Measurements from ENCODE around the gene CDH13. TPM values are rescaled to one million over a fixed set of nuclear protein-coding genes. Genes with fewer than 3 reads are reported as not detected.

CDH13 gene
- total RNA-seq, 3 donors from 2014 or later: not detected

- Mint-ChIP-seq H3K4me3 (no peak overlapping the region), H3K27me3 (ENCODE audit: low read depth) (peaks cover 7% of the 10 kb centered on the region), H3K4me1 (ENCODE audit: low read depth) (no peaks in the 10 kb centered on the region), H3K36me3 (ENCODE audit: insufficient read depth) (no peaks in the 10 kb centered on the region), H3K9me3 (peaks cover 6% of the 10 kb centered on the region)
- no peak for ATAC-seq
- DNase-seq: no peak
Observed at GRCh38 chr16:83005653-83006160, 378.9 kb downstream of the CDH13 start.

DNA sequence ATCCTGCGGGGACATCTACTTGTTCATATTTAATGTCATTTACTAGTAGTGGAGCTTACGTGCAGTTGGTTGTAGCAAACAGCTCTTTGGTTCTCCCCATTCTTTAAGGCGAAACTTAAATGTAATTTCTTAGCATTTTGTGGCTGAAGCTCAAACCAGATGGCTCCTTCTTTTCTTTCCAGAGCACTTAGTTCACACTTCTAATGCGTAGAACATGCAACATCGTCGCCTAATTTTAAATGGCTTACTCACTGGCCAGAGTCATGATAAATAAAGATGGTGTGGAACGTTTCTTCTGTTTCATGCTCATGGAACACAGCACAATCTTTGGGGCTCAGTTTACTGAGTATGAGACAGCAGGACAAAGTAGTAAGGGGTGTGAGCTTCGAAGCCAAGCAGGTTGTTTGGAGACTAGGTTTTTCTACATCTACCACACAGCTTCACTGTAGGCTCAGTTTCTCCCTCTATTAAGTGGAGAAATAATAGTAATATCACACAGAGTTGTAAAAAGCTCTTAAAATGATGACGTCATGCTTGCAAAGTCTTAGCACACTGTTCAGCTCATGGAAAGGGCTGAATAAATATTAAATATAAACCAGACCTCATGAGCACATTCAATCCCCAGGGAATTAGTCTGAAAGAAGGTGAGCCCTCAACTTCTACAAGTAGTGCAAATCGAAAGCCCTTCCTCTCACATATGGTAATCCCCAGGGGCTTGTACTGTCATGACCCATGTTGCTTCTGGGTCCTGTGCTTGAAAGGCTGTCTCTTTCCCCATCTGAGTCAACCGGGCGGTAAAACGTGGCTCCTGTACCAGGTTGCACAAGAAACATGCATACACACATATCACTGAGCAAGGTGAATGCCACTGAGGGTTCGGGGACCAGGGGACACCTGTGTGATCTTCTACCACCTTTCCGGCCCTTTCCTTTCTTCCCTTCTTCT lies 384.3 kb downstream of the CDH13 start:
- no peak overlapping the region for H3K4me3 Mint-ChIP-seq
- ATAC-seq: no peak

DNA sequence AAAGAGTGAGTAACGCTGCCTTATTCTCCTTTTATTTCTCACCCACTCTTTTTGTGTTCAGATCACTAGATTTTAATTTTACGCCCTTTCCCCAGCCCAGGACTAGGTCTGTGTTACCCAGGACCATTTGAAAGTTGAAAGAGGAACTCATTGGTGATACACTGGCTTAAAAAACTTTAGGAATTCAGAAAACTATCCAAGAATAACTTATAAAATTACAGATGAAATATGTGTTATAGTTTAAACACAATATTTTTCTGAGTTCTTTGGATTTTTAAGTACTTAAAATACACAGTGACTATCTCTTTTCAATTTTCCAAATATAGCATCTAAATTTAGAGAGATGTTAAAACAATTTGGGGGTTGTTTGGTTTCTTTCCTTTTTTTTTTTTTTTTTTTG lies 385.2 kb downstream of the CDH13 start:
- Mint-ChIP-seq H3K9me3 (peaks cover 6% of the 10 kb centered on the region), H3K27me3 (ENCODE audit: low read depth) (peaks cover 2% of the 10 kb centered on the region), H3K4me1 (ENCODE audit: low read depth) (no peaks in the 10 kb centered on the region), H3K4me3 (no peak overlapping the region), H3K36me3 (ENCODE audit: insufficient read depth) (no peaks in the 10 kb centered on the region)
- no peak for ATAC-seq
- DNase-seq: no peak

More for the DNA sequence above, 384.3 kb downstream of the CDH13 start:
- Mint-ChIP-seq H3K36me3 (ENCODE audit: insufficient read depth) (no peaks in the 10 kb centered on the region), H3K9me3 (peaks cover 6% of the 10 kb centered on the region), H3K27me3 (ENCODE audit: low read depth) (peaks cover 2% of the 10 kb centered on the region), H3K4me1 (ENCODE audit: low read depth) (no peaks in the 10 kb centered on the region)
- no peak for DNase-seq

DNA sequence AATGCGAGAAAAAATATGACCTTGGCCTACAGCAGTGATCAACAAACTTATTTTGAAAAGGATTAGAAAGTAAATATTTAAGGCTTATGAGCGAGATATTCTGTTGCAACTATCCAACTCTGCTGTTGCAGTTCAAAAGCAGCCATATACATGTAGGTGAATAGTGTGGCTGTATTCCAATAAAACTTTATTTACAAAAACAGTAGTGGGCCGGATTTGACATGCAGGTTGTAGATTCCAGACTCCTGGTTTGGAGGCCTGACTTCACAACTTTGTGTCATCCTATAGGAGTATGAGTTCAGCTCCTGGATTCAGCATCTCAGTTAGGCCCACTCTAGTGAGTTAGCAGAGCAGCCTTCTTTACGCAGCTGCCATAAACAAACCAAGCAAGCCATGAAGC lies 386.3 kb downstream of the CDH13 start:
- H3K4me3 Mint-ChIP-seq: no peak overlapping the region
- H3K9me3 Mint-ChIP-seq: peaks cover 3% of the 10 kb centered on the region
- no peaks in the 10 kb centered on the region for H3K4me1 Mint-ChIP-seq (ENCODE audit: low read depth)
- ATAC-seq: no peak
- no peaks in the 10 kb centered on the region for H3K27me3 Mint-ChIP-seq (ENCODE audit: low read depth)
- no peaks in the 10 kb centered on the region for H3K36me3 Mint-ChIP-seq (ENCODE audit: insufficient read depth)
- DNase-seq: no peak

- Mint-ChIP-seq H3K4me3 (no peak overlapping the region), H3K36me3 (ENCODE audit: insufficient read depth) (no peaks in the 10 kb centered on the region), H3K27me3 (ENCODE audit: low read depth) (no peaks in the 10 kb centered on the region), H3K9me3 (no peaks in the 10 kb centered on the region), H3K4me1 (ENCODE audit: low read depth) (no peaks in the 10 kb centered on the region)
- ATAC-seq: no peak
- DNase-seq: no peak
Observed at GRCh38 chr16:83019963-83020362, 393.2 kb downstream of the CDH13 start.

GRCh38 chr16:83021045-83021444 lies 394.3 kb downstream of the CDH13 start:
- Mint-ChIP-seq H3K36me3 (ENCODE audit: insufficient read depth) (no peaks in the 10 kb centered on the region), H3K4me1 (ENCODE audit: low read depth) (no peaks in the 10 kb centered on the region), H3K27me3 (ENCODE audit: low read depth) (no peaks in the 10 kb centered on the region), H3K9me3 (no peaks in the 10 kb centered on the region), H3K4me3 (no peak overlapping the region)
- DNase-seq (no peak), ATAC-seq (no peak)

DNA sequence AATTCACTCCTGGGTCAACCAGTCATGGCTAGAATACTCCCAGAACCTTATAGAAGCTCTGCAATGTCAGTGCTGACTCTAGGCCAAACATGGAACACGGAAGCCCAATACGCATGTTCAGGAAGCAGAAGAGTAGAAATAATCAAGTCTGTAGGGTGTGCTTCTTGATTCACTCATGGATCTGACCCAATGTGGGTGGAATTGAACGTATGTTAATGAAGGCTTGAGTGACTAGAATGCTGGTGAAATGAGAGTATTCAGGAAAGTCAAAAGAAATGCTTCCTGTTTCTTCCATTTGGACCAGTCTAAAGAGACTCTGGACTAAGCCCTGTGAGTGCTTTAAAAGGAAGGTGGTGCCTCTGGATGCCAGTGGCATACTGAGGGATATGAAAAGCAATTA lies 395.0 kb downstream of the CDH13 start:
- DNase-seq (no peak), ATAC-seq (no peak)
- H3K9me3 Mint-ChIP-seq: no peaks in the 10 kb centered on the region
- H3K36me3 Mint-ChIP-seq (ENCODE audit: insufficient read depth): no peaks in the 10 kb centered on the region
- no peaks in the 10 kb centered on the region for H3K4me1 Mint-ChIP-seq (ENCODE audit: low read depth)
- no peaks in the 10 kb centered on the region for H3K27me3 Mint-ChIP-seq (ENCODE audit: low read depth)
- H3K4me3 Mint-ChIP-seq: no peak overlapping the region

DNA sequence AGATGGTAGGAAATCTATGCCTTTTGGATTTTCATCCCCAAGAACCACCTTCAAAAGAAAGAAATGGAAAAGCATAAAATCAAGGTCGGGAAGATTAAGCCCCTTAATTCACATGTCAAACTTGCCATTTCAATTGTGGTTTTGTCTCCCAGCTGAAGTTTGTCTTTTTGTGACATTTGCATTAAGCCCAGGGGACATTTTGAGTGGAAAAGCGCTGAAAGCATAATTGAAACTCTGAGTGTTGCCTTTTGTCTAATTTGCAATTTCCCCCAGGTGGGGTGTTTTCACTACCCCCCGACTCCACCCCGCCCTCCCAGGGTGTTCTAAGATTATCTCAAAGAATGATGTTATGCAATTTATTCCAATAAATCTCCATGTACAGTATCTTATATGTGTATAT lies 396.2 kb downstream of the CDH13 start:
- no peaks in the 10 kb centered on the region for H3K4me1 Mint-ChIP-seq (ENCODE audit: low read depth)
- DNase-seq (no peak), ATAC-seq (no peak)
- H3K4me3 Mint-ChIP-seq: no peak overlapping the region
- H3K36me3 Mint-ChIP-seq (ENCODE audit: insufficient read depth): no peaks in the 10 kb centered on the region
- no peaks in the 10 kb centered on the region for H3K9me3 Mint-ChIP-seq
- no peaks in the 10 kb centered on the region for H3K27me3 Mint-ChIP-seq (ENCODE audit: low read depth)

DNA sequence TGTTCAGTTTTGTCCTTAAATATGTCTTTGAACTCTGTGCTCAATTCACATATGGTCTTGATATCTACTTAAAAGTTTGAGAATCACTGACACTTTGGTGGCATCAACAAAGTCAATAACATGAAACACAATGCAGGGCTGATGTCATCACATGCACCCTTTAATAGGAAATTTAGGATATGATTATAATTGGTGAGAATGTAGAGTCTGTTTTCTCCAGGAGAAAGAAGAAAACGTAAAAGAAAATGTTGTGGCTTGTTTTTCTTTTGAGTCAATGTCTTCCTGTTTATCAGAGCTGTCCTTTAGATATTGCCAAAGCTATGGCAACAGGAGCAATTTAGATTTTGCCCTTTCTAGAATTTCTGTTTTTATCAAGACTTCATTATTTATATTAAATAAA lies 396.9 kb downstream of the CDH13 start:
- no peak for DNase-seq
- H3K27me3 Mint-ChIP-seq (ENCODE audit: low read depth): no peaks in the 10 kb centered on the region
- no peaks in the 10 kb centered on the region for H3K36me3 Mint-ChIP-seq (ENCODE audit: insufficient read depth)
- ATAC-seq: no peak
- no peak overlapping the region for H3K4me3 Mint-ChIP-seq
- no peaks in the 10 kb centered on the region for H3K9me3 Mint-ChIP-seq
- H3K4me1 Mint-ChIP-seq (ENCODE audit: low read depth): no peaks in the 10 kb centered on the region

- ATAC-seq (no peak), DNase-seq (no peak)
- Mint-ChIP-seq H3K27me3 (ENCODE audit: low read depth) (no peaks in the 10 kb centered on the region), H3K4me3 (no peak overlapping the region), H3K36me3 (ENCODE audit: insufficient read depth) (no peaks in the 10 kb centered on the region), H3K4me1 (ENCODE audit: low read depth) (no peaks in the 10 kb centered on the region), H3K9me3 (peaks cover 4% of the 10 kb centered on the region)
Observed at GRCh38 chr16:83027973-83028372, 401.2 kb downstream of the CDH13 start.

- Mint-ChIP-seq H3K4me1 (ENCODE audit: low read depth) (no peaks in the 10 kb centered on the region), H3K4me3 (no peak overlapping the region), H3K9me3 (peaks cover 4% of the 10 kb centered on the region), H3K27me3 (ENCODE audit: low read depth) (no peaks in the 10 kb centered on the region), H3K36me3 (ENCODE audit: insufficient read depth) (no peaks in the 10 kb centered on the region)
- ATAC-seq: no peak
- no peak for DNase-seq
Observed at GRCh38 chr16:83029467-83029866, 402.7 kb downstream of the CDH13 start.

DNA sequence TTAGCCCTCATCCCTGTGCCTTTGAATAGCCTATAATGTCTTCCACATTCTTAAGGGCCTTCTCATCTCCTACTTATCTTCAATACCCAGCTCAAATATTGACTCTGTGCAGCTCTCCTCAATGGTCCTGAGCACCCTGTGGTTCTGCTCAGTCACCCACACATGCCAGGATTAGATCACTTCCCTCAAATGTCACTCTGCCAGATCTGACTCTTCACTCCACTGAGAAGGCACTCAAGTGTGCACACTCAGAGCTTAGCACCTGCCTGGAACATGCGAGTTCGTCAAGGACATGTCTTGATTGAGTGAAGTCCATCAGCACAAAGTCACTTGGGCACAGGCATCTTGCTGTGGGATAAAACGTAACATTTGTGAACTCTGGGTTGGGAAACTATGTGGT lies 404.8 kb downstream of the CDH13 start:
- Mint-ChIP-seq H3K4me3 (no peak overlapping the region), H3K27me3 (ENCODE audit: low read depth) (no peaks in the 10 kb centered on the region), H3K36me3 (ENCODE audit: insufficient read depth) (no peaks in the 10 kb centered on the region), H3K4me1 (ENCODE audit: low read depth) (no peaks in the 10 kb centered on the region), H3K9me3 (peaks cover 4% of the 10 kb centered on the region)
- ATAC-seq (no peak), DNase-seq (no peak)

DNA sequence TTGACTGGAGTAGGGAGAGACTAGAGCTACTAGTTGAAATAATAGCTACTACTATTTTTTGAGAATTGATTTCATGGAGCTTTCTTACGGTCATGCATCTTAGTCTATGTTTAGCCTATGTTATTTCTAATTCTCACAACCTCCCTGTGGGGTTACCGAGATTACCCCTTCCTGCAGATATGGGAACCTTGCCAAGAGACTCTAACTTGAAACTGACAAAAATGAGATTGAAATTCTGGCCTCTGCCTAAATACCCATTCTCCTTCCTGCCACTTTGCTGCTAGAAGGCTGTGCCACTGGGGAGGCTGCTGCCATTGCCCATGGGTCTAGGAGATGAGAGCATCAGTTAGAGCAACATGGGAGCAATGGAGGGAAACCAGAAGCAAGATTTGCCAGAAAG lies 410.3 kb downstream of the CDH13 start:
- no peaks in the 10 kb centered on the region for H3K36me3 Mint-ChIP-seq (ENCODE audit: insufficient read depth)
- no peak for ATAC-seq
- peaks cover 4% of the 10 kb centered on the region for H3K27me3 Mint-ChIP-seq (ENCODE audit: low read depth)
- H3K9me3 Mint-ChIP-seq: peaks cover 7% of the 10 kb centered on the region
- no peaks in the 10 kb centered on the region for H3K4me1 Mint-ChIP-seq (ENCODE audit: low read depth)
- H3K4me3 Mint-ChIP-seq: no peak overlapping the region
- DNase-seq: no peak

- no peak for ATAC-seq
- no peaks in the 10 kb centered on the region for H3K4me1 Mint-ChIP-seq (ENCODE audit: low read depth)
- peaks cover 7% of the 10 kb centered on the region for H3K9me3 Mint-ChIP-seq
- H3K4me3 Mint-ChIP-seq: no peak overlapping the region
- no peak for DNase-seq
- no peaks in the 10 kb centered on the region for H3K36me3 Mint-ChIP-seq (ENCODE audit: insufficient read depth)
- peaks cover 4% of the 10 kb centered on the region for H3K27me3 Mint-ChIP-seq (ENCODE audit: low read depth)
Observed at GRCh38 chr16:83037884-83038283, 411.1 kb downstream of the CDH13 start.

DNA sequence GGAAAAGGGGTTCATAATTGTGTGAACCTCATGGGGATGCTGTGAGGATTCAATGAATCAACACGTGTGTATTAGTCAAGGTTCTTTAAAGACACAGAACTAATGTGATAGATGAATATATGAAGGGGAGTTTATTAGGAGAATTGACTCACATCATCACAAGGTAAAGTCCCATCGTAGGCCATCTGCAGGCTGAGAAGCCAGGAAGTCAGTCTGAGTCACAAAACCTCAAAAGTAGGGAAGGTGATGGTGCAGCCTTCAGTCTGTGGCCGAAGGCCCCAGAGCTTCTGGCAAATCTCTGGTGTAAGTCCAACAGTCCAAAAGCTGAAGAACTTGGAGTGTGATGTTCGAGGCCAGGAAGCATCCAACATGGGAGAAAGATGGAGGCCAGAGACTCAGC lies 413.4 kb downstream of the CDH13 start:
- H3K36me3 Mint-ChIP-seq (ENCODE audit: insufficient read depth): no peaks in the 10 kb centered on the region
- peaks cover 4% of the 10 kb centered on the region for H3K27me3 Mint-ChIP-seq (ENCODE audit: low read depth)
- H3K4me1 Mint-ChIP-seq (ENCODE audit: low read depth): no peaks in the 10 kb centered on the region
- peaks cover 7% of the 10 kb centered on the region for H3K9me3 Mint-ChIP-seq
- no peak overlapping the region for H3K4me3 Mint-ChIP-seq
- no peak for DNase-seq
- no peak for ATAC-seq

All from activated T-cell treated with anti-CD3 and anti-CD28 coated beads, Interleukin-2, amount 50 U/mL, for 4 hours (primary cell).